ENCODE data around the gene CES3.

The CES3 gene

DNA sequence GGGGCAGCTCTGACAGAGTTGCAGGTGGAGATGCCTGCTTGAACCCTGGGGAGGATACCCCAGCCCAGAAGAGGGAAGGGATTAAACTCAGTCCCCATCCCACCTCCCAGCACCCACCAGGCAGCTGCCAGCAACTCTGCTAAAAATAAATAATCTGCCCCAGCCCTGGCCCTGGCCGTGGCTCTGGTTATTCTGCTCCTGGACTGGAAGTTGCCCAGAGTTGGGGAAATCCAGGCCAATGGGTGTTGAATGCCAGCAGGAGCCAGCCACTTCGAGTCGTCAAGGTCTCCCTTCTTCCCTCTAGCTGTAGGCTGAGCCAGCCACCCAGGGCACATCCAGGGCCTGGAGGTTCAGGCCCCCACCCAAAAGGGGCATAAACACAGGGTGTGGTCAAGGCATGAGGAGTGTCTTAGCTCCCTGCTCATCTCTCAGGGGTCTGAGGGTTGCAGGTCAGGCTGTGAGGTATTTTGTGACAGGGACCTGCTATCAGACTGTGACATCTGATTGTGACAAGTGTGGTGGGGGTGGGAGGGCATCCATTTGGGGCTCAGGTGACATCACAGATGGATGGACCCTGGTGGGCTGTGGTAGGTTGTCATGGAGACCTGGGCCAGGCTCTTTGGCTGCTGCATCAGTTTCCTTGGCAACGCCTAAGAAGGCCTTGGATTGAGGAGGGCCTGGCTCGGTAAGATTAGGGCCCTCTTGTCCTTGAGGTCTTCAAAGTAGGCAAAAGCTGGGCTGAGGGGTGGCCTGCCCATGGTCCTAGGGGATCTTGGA, 34.7 kb upstream of the CES3 start:
- no peak overlapping the region for H3K4me3 ChIP-seq (ENCODE audit: low read depth, low read length)
- TF ChIP-seq, protein P1, sequence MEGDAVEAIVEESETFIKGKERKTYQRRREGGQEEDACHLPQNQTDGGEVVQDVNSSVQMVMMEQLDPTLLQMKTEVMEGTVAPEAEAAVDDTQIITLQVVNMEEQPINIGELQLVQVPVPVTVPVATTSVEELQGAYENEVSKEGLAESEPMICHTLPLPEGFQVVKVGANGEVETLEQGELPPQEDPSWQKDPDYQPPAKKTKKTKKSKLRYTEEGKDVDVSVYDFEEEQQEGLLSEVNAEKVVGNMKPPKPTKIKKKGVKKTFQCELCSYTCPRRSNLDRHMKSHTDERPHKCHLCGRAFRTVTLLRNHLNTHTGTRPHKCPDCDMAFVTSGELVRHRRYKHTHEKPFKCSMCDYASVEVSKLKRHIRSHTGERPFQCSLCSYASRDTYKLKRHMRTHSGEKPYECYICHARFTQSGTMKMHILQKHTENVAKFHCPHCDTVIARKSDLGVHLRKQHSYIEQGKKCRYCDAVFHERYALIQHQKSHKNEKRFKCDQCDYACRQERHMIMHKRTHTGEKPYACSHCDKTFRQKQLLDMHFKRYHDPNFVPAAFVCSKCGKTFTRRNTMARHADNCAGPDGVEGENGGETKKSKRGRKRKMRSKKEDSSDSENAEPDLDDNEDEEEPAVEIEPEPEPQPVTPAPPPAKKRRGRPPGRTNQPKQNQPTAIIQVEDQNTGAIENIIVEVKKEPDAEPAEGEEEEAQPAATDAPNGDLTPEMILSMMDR (IDR thresholded peaks at IDR 0.05; ENCODE audit: borderline replicate concordance, insufficient read depth, low read depth, low read length), result no peak

DNA sequence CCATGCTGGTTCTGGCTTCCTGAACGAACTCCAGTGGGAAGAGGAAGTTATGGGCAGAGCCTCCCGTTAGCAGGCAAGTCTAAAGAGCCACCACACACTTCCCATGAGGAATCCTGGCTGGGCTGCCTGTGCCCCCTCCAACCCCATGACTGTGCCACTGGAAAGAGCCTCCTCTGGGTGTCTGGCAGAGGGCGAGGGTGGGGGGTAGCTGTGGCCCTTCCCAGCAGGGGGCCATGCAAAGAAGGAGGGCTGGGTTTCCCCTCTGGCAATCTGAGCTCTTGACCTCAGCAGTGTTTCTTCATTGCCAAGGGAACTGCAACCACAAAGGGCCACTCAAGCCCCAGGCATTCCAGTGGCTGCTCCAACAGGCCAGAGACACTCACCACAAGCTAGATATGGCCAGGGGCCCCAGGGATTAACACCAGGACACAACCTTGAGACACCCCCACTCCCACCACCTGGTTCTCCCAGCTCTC, 34.1 kb upstream of the CES3 start:
- no peak overlapping the region for H3K4me3 ChIP-seq (ENCODE audit: low read depth, low read length)
- TF ChIP-seq, protein P1 (IDR thresholded peaks at IDR 0.05; ENCODE audit: borderline replicate concordance, insufficient read depth, low read depth, low read length), result no peak

DNA sequence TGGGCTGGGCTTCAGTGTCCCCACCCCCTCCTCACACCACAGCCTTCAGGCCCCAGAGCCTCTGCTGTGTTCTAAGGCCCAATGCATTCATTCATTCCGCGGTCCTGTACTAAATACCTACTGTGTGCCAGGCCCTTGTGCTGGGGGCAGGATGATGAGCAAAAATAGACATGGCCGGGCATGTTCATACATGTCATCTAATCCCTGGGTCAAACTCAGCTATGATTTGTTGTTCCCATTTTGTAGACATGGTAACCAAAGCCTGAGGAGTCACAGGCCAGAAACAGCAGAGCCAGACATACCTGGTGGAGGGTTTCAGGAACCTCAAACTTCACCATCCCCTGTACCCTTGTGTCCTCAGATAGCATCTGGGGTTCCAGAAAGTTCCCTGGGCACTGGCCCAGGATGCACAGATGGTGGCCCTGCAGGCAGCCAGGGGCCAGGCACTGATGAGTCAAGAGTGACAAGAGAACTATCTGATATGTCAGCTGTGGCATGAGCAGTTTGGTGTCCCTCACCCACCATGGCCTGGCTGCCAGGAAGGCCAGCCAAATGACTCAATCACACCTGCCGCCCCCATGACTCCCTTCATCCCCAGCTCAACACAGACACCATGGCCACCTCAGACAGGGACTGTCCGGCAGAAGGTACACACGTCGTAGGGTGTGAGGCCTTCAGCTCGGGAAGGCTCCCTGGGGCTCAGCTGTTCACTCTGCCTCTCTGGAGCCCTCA, 33.0 kb upstream of the CES3 start:
- H3K4me3 ChIP-seq (ENCODE audit: low read depth, low read length), result no peak overlapping the region
- TF ChIP-seq, protein P1 (IDR thresholded peaks at IDR 0.05; ENCODE audit: borderline replicate concordance, insufficient read depth, low read depth, low read length), result no peak

DNA sequence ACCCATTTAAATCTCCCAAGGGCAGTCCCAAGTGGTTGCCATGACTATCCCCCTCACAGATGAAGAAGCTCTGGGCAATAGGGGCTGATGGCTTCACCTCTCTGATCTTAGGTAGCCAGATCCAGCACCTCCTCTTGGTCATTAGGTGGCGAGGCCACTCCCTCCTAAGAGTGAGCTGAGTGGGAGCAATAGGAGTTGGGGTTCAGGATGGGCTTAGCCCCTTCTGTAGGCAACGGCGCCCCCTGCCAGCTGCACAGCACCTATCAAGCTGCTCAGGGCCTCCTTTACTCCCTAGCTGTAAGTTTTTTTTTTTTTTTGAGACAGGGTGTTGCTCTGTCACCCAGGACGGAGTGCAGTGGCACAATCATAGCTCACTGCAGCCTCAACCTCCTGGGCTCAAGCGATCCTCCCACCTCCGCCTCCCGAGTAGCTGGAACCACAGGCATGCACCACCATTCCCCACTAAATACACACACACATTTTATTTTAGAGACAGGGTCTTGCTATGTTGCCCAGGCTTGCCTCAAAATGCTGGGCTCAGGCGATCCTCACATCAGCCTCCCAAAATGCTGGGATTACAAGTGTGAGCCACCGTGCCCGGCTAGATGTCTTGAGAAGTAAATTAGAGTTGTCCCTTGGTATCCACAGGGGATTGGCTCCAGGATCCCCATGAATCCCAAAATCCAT, 32.2 kb upstream of the CES3 start:
- TF ChIP-seq, protein P1 (IDR thresholded peaks at IDR 0.05; ENCODE audit: borderline replicate concordance, insufficient read depth, low read depth, low read length), result peak; percentile 41; the same call in 1 of the 2 replicates
- no peak overlapping the region for H3K4me3 ChIP-seq (ENCODE audit: low read depth, low read length)

DNA sequence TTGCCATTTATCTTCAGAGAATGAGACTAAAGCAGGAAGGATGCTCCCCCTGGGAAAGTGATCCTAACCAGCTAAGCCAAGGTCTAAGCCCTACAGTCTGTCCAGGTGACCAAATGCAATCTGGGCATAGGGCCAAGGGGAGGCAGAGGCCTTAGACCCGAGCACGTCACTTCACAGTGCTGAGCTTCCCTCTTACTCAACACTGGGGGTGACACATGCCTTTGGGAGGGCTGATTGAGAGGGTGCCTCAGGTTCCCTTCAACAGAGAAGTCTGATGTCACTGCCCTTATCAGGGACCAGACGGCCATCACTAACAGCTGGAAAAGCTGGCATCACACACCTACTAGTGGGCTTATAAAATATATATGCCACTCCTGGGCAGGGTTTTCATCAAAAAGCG, 30.9 kb upstream of the CES3 start:
- TF ChIP-seq, protein P1 (IDR thresholded peaks at IDR 0.05; ENCODE audit: borderline replicate concordance, insufficient read depth, low read depth, low read length), result no peak

DNA sequence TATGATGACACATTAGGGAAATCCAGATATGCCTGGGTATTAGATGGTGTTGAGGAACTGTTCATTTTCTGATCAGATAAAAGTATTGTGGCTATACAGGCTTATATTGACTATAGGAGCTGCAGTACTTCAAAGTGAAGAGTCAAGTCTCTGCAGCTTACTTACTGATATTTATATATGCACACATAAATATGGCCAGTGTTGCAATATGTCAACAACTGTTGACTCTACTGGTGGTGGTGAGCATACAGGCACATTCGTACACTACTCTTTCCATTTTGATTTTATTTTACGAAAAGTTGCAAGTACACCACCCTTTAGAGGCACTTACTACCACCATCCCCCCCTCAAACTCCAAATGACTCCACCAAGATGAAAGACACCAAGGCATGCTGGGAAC, 29.4 kb upstream of the CES3 start:
- TF ChIP-seq, protein P1 (IDR thresholded peaks at IDR 0.05; ENCODE audit: borderline replicate concordance, insufficient read depth, low read depth, low read length), result no peak
- no peak overlapping the region for H3K4me3 ChIP-seq (ENCODE audit: low read depth, low read length)

More for the DNA sequence above, 30.9 kb upstream of the CES3 start:
- no peak overlapping the region for H3K4me3 ChIP-seq (ENCODE audit: low read depth, low read length)
